ENCODE data around the gene DSTN.

The DSTN gene

DNA sequence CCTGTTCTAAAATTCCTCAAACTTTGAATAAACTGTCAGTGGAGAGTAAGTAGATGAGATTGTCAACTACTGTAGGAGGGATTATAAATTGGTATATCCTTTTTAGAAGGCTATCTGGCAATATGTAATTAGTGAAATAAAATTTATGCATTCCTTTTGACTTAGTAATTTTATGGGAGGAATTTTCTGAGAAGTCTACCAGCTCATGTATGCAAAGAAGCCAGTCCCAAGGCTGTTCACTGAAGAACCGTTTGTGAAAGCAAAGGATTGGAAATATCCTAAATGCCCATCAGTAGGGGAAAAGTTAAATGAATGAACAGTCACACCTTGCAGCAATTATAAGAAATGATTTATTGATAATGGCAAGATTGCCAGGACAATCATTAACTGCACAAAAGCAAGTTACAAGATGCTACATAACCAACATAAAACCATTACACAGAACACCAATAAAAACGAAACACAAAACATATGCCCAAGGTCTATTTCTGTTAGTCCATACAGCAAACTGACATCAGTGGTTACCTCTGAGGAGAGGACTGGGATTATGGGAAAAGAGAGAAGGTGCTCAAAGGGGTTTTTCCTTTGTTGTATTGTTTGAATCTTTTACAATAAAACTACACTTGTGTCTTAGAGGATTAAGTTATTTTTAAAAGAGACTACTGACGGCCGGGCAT lies 4.6 kb upstream of the DSTN start:
- Histone ChIP-seq H3K36me3 (ENCODE audit: control insufficient read depth, insufficient read depth, low read length) (no peaks in the 10 kb centered on the region), H3K27ac (ENCODE audit: low read length) (no peak overlapping the region), H3K4me3 (ENCODE audit: low read length) (no peak overlapping the region), H3K4me1 (ENCODE audit: control insufficient read depth, insufficient read depth, low read length) (peaks cover 3% of the 10 kb centered on the region; the same call in 1 of the 2 replicates), H3K27me3 (ENCODE audit: control insufficient read depth, insufficient read depth, low read length) (no peaks in the 10 kb centered on the region), H3K9me3 (ENCODE audit: control insufficient read depth, insufficient read depth, low read length) (no peaks in the 10 kb centered on the region)
- no peak for DNase-seq (ENCODE audit: low read depth, low spot score)
- no CpG with 5 or more reads among the region's 4 CpGs for WGBS (ENCODE audit: insufficient coverage, insufficient read length)

DNA sequence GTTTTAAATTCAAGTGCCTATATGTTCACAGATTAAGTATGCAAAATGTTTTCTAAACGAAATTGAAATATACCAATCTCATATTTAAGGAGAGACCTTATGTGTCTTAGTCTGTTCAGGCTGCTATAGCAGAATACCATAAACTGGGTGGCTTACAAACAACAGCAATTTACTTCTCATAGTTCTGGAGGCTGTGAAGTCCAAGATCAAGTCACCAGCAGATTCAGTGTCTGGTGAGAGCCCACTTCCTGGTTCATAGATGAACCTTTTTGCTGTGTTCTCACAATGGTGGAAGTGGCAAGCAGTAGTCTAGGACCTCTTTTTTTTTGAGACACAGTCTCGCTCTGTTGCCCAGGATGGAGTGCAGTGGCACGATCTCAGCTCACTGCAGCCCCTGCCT lies 3.5 kb upstream of the DSTN start:
- DNase-seq (ENCODE audit: low read depth, low spot score): no peak
- no peak overlapping the region for H3K27ac ChIP-seq (ENCODE audit: low read length)
- H3K4me1 ChIP-seq (ENCODE audit: control insufficient read depth, insufficient read depth, low read length): peaks cover 3% of the 10 kb centered on the region; the same call in 1 of the 2 replicates
- no peaks in the 10 kb centered on the region for H3K27me3 ChIP-seq (ENCODE audit: control insufficient read depth, insufficient read depth, low read length)
- no peak overlapping the region for H3K4me3 ChIP-seq (ENCODE audit: low read length)
- WGBS (ENCODE audit: insufficient coverage, insufficient read length): no CpG with 5 or more reads among the region's 3 CpGs
- no peaks in the 10 kb centered on the region for H3K9me3 ChIP-seq (ENCODE audit: control insufficient read depth, insufficient read depth, low read length)
- no peaks in the 10 kb centered on the region for H3K36me3 ChIP-seq (ENCODE audit: control insufficient read depth, insufficient read depth, low read length)

DNA sequence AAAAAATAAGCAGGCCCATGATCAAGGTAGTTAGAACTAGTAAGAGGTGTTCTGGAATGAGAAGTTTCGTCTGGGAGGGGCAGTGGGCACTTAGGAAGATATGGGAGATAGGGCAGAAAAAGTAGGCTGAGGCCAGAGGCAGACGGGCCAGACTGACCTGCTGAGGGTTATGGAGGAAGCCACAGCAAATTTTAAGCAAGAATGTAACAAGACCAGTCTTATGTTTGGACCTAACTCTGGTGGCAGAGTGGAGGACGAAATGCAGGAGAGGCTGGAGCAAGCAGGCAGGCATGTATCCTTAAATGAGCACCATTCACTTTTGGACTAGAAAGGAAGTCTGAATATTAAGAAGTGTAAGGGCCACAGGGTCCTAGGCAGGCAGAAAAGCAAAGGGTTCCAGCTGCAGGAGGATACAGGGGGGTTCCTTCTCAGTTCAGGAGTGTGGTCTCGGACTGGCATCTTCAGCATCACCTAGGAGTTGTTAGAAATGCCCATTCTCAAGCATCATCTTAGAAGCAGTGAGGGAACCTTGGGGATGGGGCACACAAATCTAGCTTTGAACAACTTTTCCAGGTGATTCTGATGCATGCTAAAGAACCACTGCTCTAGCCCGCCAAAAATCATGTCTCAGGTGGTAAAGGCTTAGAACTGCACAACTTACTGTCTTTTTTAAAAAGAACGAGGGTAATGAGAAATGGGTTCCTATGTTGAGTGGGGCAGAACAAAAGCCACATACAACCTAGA lies 1.7 kb upstream of the DSTN start:
- H3K36me3 ChIP-seq (ENCODE audit: control insufficient read depth, insufficient read depth, low read length): no peaks in the 10 kb centered on the region
- no CpG with 5 or more reads among the region's 6 CpGs for WGBS (ENCODE audit: insufficient coverage, insufficient read length)
- no peaks in the 10 kb centered on the region for H3K9me3 ChIP-seq (ENCODE audit: control insufficient read depth, insufficient read depth, low read length)
- no peak overlapping the region for H3K27ac ChIP-seq (ENCODE audit: low read length)
- H3K4me3 ChIP-seq (ENCODE audit: low read length): peak overlapping the region; percentile 3; the same call in 1 of the 2 replicates
- peaks cover 3% of the 10 kb centered on the region; the same call in 1 of the 2 replicates for H3K4me1 ChIP-seq (ENCODE audit: control insufficient read depth, insufficient read depth, low read length)
- DNase-seq (ENCODE audit: low read depth, low spot score): no peak
- H3K27me3 ChIP-seq (ENCODE audit: control insufficient read depth, insufficient read depth, low read length): no peaks in the 10 kb centered on the region

DNA sequence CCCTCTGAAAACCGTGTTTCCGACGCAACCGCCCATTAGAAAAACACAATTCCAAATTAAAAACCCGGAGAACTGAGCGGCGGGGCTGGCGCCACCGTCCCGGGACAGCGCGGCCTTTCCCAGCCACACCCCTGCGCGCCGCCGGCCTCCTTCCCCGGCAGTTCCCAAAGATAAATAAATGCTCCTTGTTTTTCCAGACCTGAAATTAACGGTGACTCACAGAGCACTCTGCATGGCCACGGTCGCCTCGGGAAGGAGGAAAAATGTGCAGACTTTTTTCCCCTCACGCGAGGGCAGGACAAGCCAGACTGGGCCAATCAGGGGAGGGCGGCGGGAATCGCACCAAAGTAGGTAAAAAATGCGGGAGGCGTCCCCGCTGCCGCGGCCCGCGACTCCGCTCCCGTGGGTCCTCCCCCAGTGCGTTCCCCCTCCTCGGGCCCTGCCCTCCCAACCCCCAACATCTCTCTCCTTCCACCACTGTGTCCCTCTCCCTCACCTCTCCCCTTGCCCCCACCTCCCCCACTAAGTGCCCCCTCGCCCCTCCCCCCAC lies 828 bp upstream of the DSTN start:
- no CpG with 5 or more reads among the region's 38 CpGs for WGBS (ENCODE audit: insufficient coverage, insufficient read length)
- Histone ChIP-seq H3K36me3 (ENCODE audit: control insufficient read depth, insufficient read depth, low read length) (no peaks in the 10 kb centered on the region), H3K4me1 (ENCODE audit: control insufficient read depth, insufficient read depth, low read length) (peaks cover 2% of the 10 kb centered on the region; the same call in 1 of the 2 replicates), H3K9me3 (ENCODE audit: control insufficient read depth, insufficient read depth, low read length) (no peaks in the 10 kb centered on the region), H3K27me3 (ENCODE audit: control insufficient read depth, insufficient read depth, low read length) (no peaks in the 10 kb centered on the region), H3K4me3 (ENCODE audit: low read length) (peak overlapping the region; percentile 66; the same call in 1 of the 2 replicates), H3K27ac (ENCODE audit: low read length) (no peak overlapping the region)
- DNase-seq (ENCODE audit: low read depth, low spot score): no peak

DNA sequence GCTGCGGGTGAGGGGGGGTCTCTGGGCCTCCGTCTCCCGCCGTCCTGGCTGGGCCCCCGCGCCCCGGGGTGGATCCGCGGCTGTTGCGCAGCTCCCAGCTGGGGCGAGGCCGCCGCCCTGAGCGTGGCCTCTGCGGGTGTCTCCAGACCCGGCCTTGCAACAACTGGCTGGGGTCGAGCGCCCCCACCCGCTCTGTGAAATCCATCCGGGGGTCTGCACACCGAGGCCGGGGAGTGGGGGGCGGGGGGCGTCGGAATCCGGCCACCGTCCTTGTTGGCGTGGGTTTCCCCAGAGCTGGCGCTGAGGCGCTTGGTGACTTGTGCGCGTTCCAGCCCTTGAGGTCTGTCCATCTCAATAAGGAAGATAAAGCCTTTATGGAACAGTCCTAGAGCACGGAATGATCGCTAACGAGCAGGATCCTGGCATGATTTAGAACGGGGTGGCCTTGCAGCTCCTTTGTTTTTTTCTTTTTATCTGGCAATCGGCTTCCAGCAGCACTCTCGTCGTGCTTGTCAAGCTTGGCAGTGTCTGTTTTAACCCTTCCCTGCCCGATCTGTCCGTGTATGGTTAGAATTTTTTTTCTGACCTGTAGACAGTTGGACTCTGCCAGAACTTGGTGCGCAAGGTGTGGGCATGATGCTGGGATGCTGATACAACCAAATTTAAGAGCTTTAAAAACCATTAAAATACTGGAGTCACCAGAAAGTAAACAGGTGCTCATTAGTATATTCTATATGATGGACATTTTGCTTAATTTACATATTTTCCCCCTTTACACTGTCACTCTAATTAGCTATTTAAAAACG lies 675 bp downstream of the DSTN start:
- Histone ChIP-seq H3K4me1 (ENCODE audit: control insufficient read depth, insufficient read depth, low read length) (peaks cover 2% of the 10 kb centered on the region; the same call in 1 of the 2 replicates), H3K36me3 (ENCODE audit: control insufficient read depth, insufficient read depth, low read length) (no peaks in the 10 kb centered on the region), H3K27me3 (ENCODE audit: control insufficient read depth, insufficient read depth, low read length) (no peaks in the 10 kb centered on the region), H3K4me3 (ENCODE audit: low read length) (peak overlapping the region; percentile 66), H3K9me3 (ENCODE audit: control insufficient read depth, insufficient read depth, low read length) (no peaks in the 10 kb centered on the region), H3K27ac (ENCODE audit: low read length) (no peak overlapping the region)
- no CpG with 5 or more reads among the region's 43 CpGs for WGBS (ENCODE audit: insufficient coverage, insufficient read length)
- DNase-seq (ENCODE audit: low read depth, low spot score): no peak

DNA sequence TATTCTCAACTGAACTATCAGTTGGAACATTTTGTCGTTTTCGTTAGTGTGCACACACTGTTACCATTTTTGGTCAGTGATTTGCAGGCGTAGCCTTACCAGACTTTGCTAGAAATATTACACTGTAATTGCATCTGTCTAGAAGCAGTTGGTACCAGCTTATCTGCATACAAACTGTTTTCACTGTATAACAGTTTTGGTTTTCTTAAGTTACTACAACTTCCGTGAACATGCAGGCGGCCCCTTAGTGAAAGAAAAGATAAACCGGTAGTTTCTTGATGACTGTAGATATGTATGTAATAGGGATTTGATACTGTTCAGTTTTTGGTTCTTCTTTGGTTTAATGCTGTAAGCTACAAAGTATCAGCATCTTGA lies 1.3 kb downstream of the DSTN start:
- no peaks in the 10 kb centered on the region for H3K36me3 ChIP-seq (ENCODE audit: control insufficient read depth, insufficient read depth, low read length)
- no peaks in the 10 kb centered on the region for H3K27me3 ChIP-seq (ENCODE audit: control insufficient read depth, insufficient read depth, low read length)
- no peak overlapping the region for H3K27ac ChIP-seq (ENCODE audit: low read length)
- peak overlapping the region; percentile 66; the same call in 1 of the 2 replicates for H3K4me3 ChIP-seq (ENCODE audit: low read length)
- no peak for DNase-seq (ENCODE audit: low read depth, low spot score)
- no CpG with 5 or more reads among the region's 6 CpGs for WGBS (ENCODE audit: insufficient coverage, insufficient read length)
- H3K4me1 ChIP-seq (ENCODE audit: control insufficient read depth, insufficient read depth, low read length): peaks cover 2% of the 10 kb centered on the region; the same call in 1 of the 2 replicates
- no peaks in the 10 kb centered on the region for H3K9me3 ChIP-seq (ENCODE audit: control insufficient read depth, insufficient read depth, low read length)

DNA sequence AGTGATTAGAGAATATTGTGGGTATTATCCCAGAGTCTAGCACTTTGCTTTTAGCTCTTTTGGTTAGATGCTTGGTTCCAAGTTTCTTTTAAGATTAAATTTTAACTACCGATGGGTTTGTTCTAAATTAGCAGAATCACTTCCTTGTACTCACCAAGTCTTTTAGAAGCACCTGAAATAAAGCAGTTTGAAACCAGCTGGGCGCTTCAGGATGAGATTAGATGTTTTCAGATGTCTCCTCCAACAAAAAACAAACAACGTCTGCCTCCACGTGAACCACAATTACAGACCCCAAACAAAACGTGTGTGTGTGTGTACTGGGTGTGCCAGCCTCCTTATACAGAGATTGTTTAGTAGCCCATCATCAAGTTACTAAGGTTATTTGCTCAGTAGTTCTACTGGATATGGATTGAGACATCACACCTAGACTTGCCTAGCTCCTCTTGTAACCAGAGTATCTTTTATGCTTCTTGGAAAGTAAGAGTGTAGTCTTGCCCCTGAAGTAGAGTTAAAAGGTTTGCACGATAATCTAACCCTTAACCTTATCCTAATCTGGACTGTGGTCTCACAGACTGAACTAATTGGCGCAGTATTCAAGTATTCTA lies 2.3 kb downstream of the DSTN start:
- H3K36me3 ChIP-seq (ENCODE audit: control insufficient read depth, insufficient read depth, low read length): no peaks in the 10 kb centered on the region
- no CpG with 5 or more reads among the region's 7 CpGs for WGBS (ENCODE audit: insufficient coverage, insufficient read length)
- DNase-seq (ENCODE audit: low read depth, low spot score): no peak
- peaks cover 2% of the 10 kb centered on the region; the same call in 1 of the 2 replicates for H3K4me1 ChIP-seq (ENCODE audit: control insufficient read depth, insufficient read depth, low read length)
- no peaks in the 10 kb centered on the region for H3K9me3 ChIP-seq (ENCODE audit: control insufficient read depth, insufficient read depth, low read length)
- H3K4me3 ChIP-seq (ENCODE audit: low read length): no peak overlapping the region
- H3K27me3 ChIP-seq (ENCODE audit: control insufficient read depth, insufficient read depth, low read length): no peaks in the 10 kb centered on the region
- H3K27ac ChIP-seq (ENCODE audit: low read length): no peak overlapping the region

DNA sequence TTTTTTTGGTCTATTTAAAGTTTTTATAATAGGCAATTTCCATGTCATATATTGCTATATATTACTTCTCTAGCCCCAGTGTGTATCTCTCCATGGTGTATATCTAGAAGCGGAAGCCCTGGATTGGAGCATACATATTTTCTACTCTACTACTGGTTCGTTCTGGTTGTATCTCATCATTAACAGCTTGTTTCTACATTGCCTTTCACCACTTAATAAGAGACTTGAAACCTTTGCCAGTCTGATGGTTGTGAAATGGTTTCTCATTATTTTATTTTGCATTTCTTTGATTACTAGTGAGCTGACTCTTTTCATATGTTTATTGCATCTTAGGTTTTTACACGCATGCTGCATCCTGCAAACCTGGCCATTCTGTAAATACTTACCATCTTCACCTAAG lies 3.6 kb downstream of the DSTN start:
- Histone ChIP-seq H3K27ac (ENCODE audit: low read length) (no peak overlapping the region), H3K4me1 (ENCODE audit: control insufficient read depth, insufficient read depth, low read length) (no peaks in the 10 kb centered on the region), H3K27me3 (ENCODE audit: control insufficient read depth, insufficient read depth, low read length) (no peaks in the 10 kb centered on the region), H3K4me3 (ENCODE audit: low read length) (no peak overlapping the region), H3K9me3 (ENCODE audit: control insufficient read depth, insufficient read depth, low read length) (no peaks in the 10 kb centered on the region), H3K36me3 (ENCODE audit: control insufficient read depth, insufficient read depth, low read length) (no peaks in the 10 kb centered on the region)
- DNase-seq (ENCODE audit: low read depth, low spot score): no peak
- WGBS (ENCODE audit: insufficient coverage, insufficient read length): no CpG with 5 or more reads among the region's 3 CpGs

DNA sequence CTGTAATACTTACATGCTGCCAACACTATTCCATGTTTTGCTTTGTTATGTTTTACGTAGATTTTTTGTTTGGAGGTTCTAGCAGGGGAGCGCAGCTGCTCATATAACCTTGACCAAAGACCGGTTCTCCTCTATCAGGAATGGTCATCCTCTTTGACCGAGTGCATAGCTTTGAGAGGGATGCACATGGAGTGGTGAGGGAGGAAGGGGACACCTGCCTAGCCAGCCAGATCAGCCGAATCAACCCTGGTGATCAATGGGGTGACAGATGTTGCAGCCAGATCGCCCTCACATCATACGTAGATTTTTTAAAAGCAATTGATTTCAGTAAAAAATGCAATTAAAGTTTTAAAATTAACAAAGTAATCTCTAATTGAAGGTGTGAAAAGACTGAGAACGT lies 6.3 kb downstream of the DSTN start:
- no CpG with 5 or more reads among the region's 8 CpGs for WGBS (ENCODE audit: insufficient coverage, insufficient read length)
- Histone ChIP-seq H3K4me1 (ENCODE audit: control insufficient read depth, insufficient read depth, low read length) (no peaks in the 10 kb centered on the region), H3K4me3 (ENCODE audit: low read length) (no peak overlapping the region), H3K27me3 (ENCODE audit: control insufficient read depth, insufficient read depth, low read length) (no peaks in the 10 kb centered on the region), H3K9me3 (ENCODE audit: control insufficient read depth, insufficient read depth, low read length) (no peaks in the 10 kb centered on the region), H3K36me3 (ENCODE audit: control insufficient read depth, insufficient read depth, low read length) (no peaks in the 10 kb centered on the region), H3K27ac (ENCODE audit: low read length) (no peak overlapping the region)
- DNase-seq (ENCODE audit: low read depth, low spot score): no peak
